ENCODE measurements around the gene SSR3. TPM values are rescaled to one million over a fixed set of nuclear protein-coding genes. Genes with fewer than 3 reads are reported as not detected.

SSR3 gene
- total and polyA plus RNA-seq, 9 of the 15 experiments (the other 6 are each of a cell fraction or from before 2014, with no cell fraction given), result 104 to 464 (median 307) TPM

- no TSS peak for BruUV-seq (replicated peaks)
- peak overlapping the region; percentile 46 for H2AFZ ChIP-seq (ENCODE audit: low read depth, low read length)
- in situ Hi-C loops (cut with MboI), result no loop called here
- no peak for TF ChIP-seq ZC3H4 (CRISPR knock-in tag; IDR thresholded peaks at IDR 0.05; ENCODE audit: borderline replicate concordance)
- 0 out of 2 replicates have a peak, but pooled peaks have one; percentile 27 for TF ChIP-seq BHLHE40 (IDR thresholded peaks at IDR 0.05; ENCODE audit: low read length)
- TF ChIP-seq, protein P1, sequence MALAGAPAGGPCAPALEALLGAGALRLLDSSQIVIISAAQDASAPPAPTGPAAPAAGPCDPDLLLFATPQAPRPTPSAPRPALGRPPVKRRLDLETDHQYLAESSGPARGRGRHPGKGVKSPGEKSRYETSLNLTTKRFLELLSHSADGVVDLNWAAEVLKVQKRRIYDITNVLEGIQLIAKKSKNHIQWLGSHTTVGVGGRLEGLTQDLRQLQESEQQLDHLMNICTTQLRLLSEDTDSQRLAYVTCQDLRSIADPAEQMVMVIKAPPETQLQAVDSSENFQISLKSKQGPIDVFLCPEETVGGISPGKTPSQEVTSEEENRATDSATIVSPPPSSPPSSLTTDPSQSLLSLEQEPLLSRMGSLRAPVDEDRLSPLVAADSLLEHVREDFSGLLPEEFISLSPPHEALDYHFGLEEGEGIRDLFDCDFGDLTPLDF (CRISPR knock-in tag; IDR thresholded peaks at IDR 0.05), result no peak
- TF ChIP-seq, protein P2, sequence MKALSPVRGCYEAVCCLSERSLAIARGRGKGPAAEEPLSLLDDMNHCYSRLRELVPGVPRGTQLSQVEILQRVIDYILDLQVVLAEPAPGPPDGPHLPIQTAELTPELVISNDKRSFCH (CRISPR knock-in tag; IDR thresholded peaks at IDR 0.05), result no peak
- TF ChIP-seq, protein P2 (tag; IDR thresholded peaks at IDR 0.05), result 0 out of 2 replicates have a peak, but pooled peaks have one; percentile 31
- TF ChIP-seq NFE2 (IDR thresholded peaks at IDR 0.05; ENCODE audit: low read depth), result no peak
- no peak for TF ChIP-seq ZNF175 (CRISPR knock-in tag; IDR thresholded peaks at IDR 0.05; ENCODE audit: low read depth)
- no peak for TF ChIP-seq HDGF (IDR thresholded peaks at IDR 0.05)
- peak; percentile 15 to 24; a peak in 3 of 4 replicates for TF ChIP-seq RAD21 (CRISPR knock-in tag; conservative IDR thresholded peaks at IDR 0.05 in 1 of 2, IDR thresholded peaks at IDR 0.05 in 1 of 2)
- TF ChIP-seq PRMT5 (CRISPR knock-in tag; IDR thresholded peaks at IDR 0.05), result no peak
- TF ChIP-seq HIVEP1 (CRISPR knock-in tag; IDR thresholded peaks at IDR 0.05), result no peak
- no peak for TF ChIP-seq HNRNPUL1 (IDR thresholded peaks at IDR 0.05; ENCODE audit: low read length)
- no peak for TF ChIP-seq RHOXF2B (CRISPR knock-in tag; conservative IDR thresholded peaks at IDR 0.05)
- 0 out of 2 replicates have a peak, but pooled peaks have one; percentile 27 for TF ChIP-seq NFIC (IDR thresholded peaks at IDR 0.05)
- TF ChIP-seq SMARCA4 (IDR thresholded peaks at IDR 0.05), result peak; percentile 66
- no peak for TF ChIP-seq ESRRA (IDR thresholded peaks at IDR 0.05; ENCODE audit: borderline replicate concordance, low read depth)
- no peak for TF ChIP-seq TSHZ1 (CRISPR knock-in tag; IDR thresholded peaks at IDR 0.05)
- peak; percentile 40; the same call in 1 of the 2 replicates for TF ChIP-seq JUND (IDR thresholded peaks at IDR 0.05; ENCODE audit: borderline replicate concordance, low read depth, low read length)
- peak; percentile 61; the same call in 1 of the 3 replicates for TF ChIP-seq JUND (tag; IDR thresholded peaks at IDR 0.05; ENCODE audit: borderline replicate concordance, low read depth, low read length)
- 0 out of 2 replicates have a peak, but pooled peaks have one; percentile 4 for TF ChIP-seq RFX1 (IDR thresholded peaks at IDR 0.05)
- peak; percentile 67 for TF ChIP-seq CBFA2T3 (IDR thresholded peaks at IDR 0.05)
Measured at GRCh38 chr3:156558389-156558788, 3.5 kb upstream of the SSR3 start.

More at GRCh38 chr3:156558389-156558788, 3.5 kb upstream of the SSR3 start:
- peaks cover 0 to 19% of the 10 kb centered on the region in 2 experiments; a peak in 2 of 5 replicates for H3K4me1 ChIP-seq (replicated peaks in 1 of 2; ENCODE audit: control insufficient read depth in 2 of 2, insufficient read depth in 2 of 2, low read length in 2 of 2)
- FAIRE-seq, result peak; percentile 91
- peak overlapping the region; percentile 42 for H3K27ac ChIP-seq (ENCODE audit: extremely low read depth, low read depth, low read length)
- peaks cover 4% of the 10 kb centered on the region; the same call in 1 of the 3 replicates for H3K36me3 ChIP-seq (ENCODE audit: control insufficient read depth, insufficient read depth, low read length)
- H3K9me3 ChIP-seq (replicated peaks; ENCODE audit: control insufficient read depth, insufficient read depth, low read depth, low read length), result 0 out of 2 replicates have a peak, but pooled peaks cover 4% of the 10 kb centered on the region
- CTCF ChIA-PET (ENCODE audit: low intra/inter-chr PET ratio), result no interaction called here
- no peak overlapping the region for H3K4me3 ChIP-seq
- H3K79me2 ChIP-seq (ENCODE audit: control insufficient read depth, insufficient read depth, low read length), result peaks cover 19% of the 10 kb centered on the region
- intact Hi-C loops (cut with micrococcal nuclease), result loop anchor here (10.0 kb wide), 1 partner anchor 256 kb away; no protein-coding TSS in a partner anchor
- H4K20me1 ChIP-seq (replicated peaks; ENCODE audit: control insufficient read depth, insufficient read depth, low read length), result no peaks in the 10 kb centered on the region
- H3K27me3 ChIP-seq (ENCODE audit: control insufficient read depth in 2 of 2, insufficient read depth in 2 of 2, low read length in 2 of 2), result no peaks in the 10 kb centered on the region
- H3K9me1 ChIP-seq (ENCODE audit: control insufficient read depth, insufficient read depth, low read length), result no peaks in the 10 kb centered on the region
- POLR2A ChIA-PET, result interaction anchor here (0.6 to 1.9 kb wide), 3 partner anchors 10 to 143 kb away, joined by 3 to 7 read pairs (median 5); no protein-coding TSS in a partner anchor
- no peak overlapping the region for H3K9ac ChIP-seq (ENCODE audit: insufficient read depth in 1 of 2, low read depth in 2 of 2, low read length in 2 of 2)
- ATAC-seq, result peak; percentile 46
- peak in 2 of 4 experiments; percentile 64 to 81 for DNase-seq (ENCODE audit: extremely low read depth in 1 of 4, low spot score in 3 of 4)
- peak overlapping the region; percentile 28; the same call in 1 of the 2 replicates for H3K4me2 ChIP-seq (ENCODE audit: insufficient read depth, low read length)
